DND-41 (cell line): ENCODE data around the gene MDM2.

ENCODE experiments used
- CTCF ChIP-seq: IDR thresholded peaks from 2 replicates; pipeline ENCODE4 v1.5.1; 2012; ENCODE audit warnings: borderline replicate concordance, low read length, moderate library complexity, mild to moderate bottlenecking; ENCODE audit not compliant: poor library complexity, severe bottlenecking; ENCODE audit errors: extremely low read depth
- EZH2 ChIP-seq: IDR thresholded peaks from 3 replicates; pipeline ENCODE4 v1.6.1; 2012; ENCODE audit warnings: borderline replicate concordance, low read depth, mild to moderate bottlenecking, moderate library complexity, low read length, inconsistent platforms; ENCODE audit not compliant: severe bottlenecking

- no peak for TF ChIP-seq CTCF
- TF ChIP-seq EZH2 = no peak
Measured at GRCh38 chr12:68805592-68806120, 2.3 kb upstream of the MDM2 start.
